HG02763 (cell line): ENCODE measurements around the gene SAXO2.
"Not testable (repeated sequence)": the region's sequence is repeated elsewhere in the genome, so short reads cannot be mapped to it uniquely, and the experiment has no call there.

ENCODE experiments used
- ATAC-seq: cut with Tn5 transposase; IDR thresholded peaks from one replicate; pipeline ENCODE4 v1.9.1; 2021; ENCODE audit warnings: mild to moderate bottlenecking, moderate library complexity; ENCODE audit not compliant: unreplicated experiment

Gene SAXO2

DNA sequence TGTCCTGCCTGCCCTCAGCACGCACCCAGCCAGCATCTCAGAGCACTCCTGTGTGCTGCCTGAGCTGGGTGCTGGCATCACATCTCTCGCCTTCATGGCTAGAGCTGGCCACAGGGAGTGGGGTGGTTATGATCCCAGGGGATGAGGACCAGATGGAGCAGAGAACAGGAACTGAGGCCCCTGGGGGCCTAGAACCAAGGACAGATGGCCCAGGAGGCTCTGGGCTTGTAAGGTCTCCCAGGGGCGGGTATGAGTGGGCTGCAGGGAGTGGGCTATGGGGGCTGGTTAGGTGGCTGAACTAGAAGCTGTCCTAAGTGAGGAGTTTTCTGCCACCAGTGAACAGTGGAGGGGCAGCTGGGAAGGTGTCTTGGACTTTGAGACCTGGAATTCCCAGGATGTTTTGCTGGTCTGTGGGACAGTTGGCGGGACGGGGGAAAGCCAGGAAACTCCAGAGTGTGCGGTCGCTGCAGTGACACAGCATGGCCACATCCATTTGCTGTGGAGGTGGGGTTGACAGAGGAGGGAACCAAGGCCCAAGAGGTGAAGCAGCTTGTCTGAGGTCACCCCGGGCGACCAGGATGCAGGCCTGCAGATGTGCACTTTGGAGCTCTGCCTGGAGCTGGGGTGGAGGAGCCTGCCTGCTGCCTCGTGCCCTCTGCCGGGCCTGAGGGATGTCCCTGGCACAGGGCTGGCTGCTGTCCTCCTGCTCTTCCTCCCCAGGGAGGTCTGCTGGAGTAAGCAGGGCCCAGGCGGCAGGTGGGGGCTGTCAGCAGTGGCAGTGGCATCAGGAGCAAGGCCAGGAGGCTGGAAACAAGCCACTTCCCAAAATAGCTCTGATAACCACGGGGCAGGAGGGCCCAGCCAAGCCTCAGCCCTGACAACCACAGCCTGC, 70.3 kb downstream of the SAXO2 start:
- ATAC-seq: not testable (repeated sequence)

DNA sequence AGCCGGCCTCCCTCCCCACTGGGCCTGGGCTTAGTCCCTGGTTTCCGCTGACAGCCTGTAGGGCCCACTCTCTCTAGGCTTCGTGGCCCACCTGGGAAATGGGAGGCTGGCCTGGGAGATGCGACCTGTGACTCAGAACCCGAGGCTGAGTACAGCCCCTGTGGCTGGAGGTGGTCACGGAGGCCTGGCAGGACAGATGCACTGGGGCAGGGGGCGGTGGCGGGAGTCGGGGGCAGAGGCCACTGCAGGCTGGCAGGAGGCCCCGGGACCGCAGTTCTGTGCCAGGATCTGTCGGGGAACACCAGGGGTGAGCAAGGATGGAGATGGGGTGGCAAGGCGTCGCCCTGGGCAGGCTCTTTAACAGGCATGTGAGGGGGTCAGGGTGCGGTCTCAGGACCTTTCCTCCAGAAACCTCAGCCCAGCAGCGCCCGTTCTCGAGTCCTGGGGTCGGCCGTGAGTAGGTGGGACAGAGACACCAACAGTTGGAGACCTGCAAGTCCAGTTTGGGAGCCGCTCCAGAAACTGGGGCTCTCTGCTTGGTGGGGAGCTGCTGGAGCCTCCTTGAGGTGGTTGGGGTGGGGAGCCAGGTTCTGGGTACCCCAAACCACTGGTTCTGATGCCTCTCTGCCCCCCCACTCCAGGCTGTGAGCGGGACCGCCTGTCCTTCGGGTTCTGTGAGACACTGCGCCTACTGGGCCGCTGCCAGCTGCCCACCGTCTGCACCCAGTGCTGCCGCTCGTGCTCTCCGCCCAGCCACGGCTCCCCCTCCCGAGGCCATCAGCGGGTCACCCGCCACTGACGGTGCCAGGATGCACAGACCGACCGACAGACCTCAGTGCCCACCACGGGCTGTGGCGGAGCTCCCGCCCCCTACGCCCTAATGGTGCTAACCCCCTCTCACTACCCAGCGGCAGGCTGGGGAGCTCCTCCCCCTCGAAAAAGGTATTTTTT, 71.3 kb downstream of the SAXO2 start:
- not testable (repeated sequence) for ATAC-seq
